CD4-positive, alpha-beta memory T cell (primary cell): ENCODE results near the gene TMPRSS2. TPM values are rescaled to one million over a fixed set of nuclear protein-coding genes. Genes with fewer than 3 reads are reported as not detected.
A peak's percentile ranks its signal among the peaks of the same experiment; 100 is the strongest.

Source experiments
- CTCF ChIA-PET: fragments of 350-600 bp; sonication (Branson Sonifier 250); formaldehyde crosslinking; loops from one replicate; lab custom pipeline; 2021; ENCODE audit warnings: inconsistent platforms; ENCODE audit not compliant: partially characterized antibody; lab: Charles Lee
- POLR2A ChIA-PET: fragments of 350-600 bp; sonication (Branson Sonifier 250); formaldehyde crosslinking; loops from one replicate; lab custom pipeline; 2021; ENCODE audit not compliant: partially characterized antibody; lab: Charles Lee
- DNase-seq, 5 donors: peaks; one replicate each; pipeline versions ENCODE4 v3.0.0 to v3.0.0-alpha.2; 2020 to 2022; ENCODE audit warnings: mixed read lengths in 1 of 5
- H3K27ac ChIP-seq: one replicate; pipeline ENCODE4 v1.7.0; 2013; ENCODE audit warnings: low read depth, low read length
- H3K27me3 ChIP-seq: 2 replicates; pipeline ENCODE4 v1.7.0; 2013; ENCODE audit warnings: mild to moderate bottlenecking, low read length, moderate library complexity; ENCODE audit not compliant: insufficient read depth
- H3K36me3 ChIP-seq: 2 replicates; pipeline ENCODE4 v1.7.0; 2013; ENCODE audit warnings: mild to moderate bottlenecking, low read length, moderate library complexity; ENCODE audit not compliant: insufficient read depth
- H3K4me1 ChIP-seq: 2 replicates; pipeline ENCODE4 v1.7.0; 2013; ENCODE audit warnings: mild to moderate bottlenecking, low read length, moderate library complexity; ENCODE audit not compliant: insufficient read depth
- H3K4me3 ChIP-seq, 2 donors: one replicate each; pipeline ENCODE4 v1.7.0; 2013; ENCODE audit warnings: low read length in 2 of 2, mild to moderate bottlenecking in 1 of 2
- H3K9me3 ChIP-seq, 2 donors: one replicate each; pipeline ENCODE4 v1.7.0; 2013; ENCODE audit warnings: low read length in 2 of 2, control low read depth in 1 of 2; ENCODE audit not compliant: control insufficient read depth in 1 of 2
- H3K27ac Mint-ChIP-seq, 7 donors: one replicate each; pipeline ENCODE4 v1.8.0; 2020 to 2021; ENCODE audit warnings: mixed read lengths in 7 of 7, mild to moderate bottlenecking in 6 of 7, inconsistent platforms in 3 of 7, moderate library complexity in 3 of 7
- H3K27me3 Mint-ChIP-seq, 2 donors: one replicate each; pipeline ENCODE4 v1.8.0; 2020 to 2021; ENCODE audit warnings: mixed read lengths in 2 of 2
- H3K36me3 Mint-ChIP-seq, 2 donors: one replicate each; pipeline ENCODE4 v1.8.0; 2020 to 2021; ENCODE audit warnings: mixed read lengths in 2 of 2, inconsistent platforms in 1 of 2, mild to moderate bottlenecking in 1 of 2
- H3K4me1 Mint-ChIP-seq, 4 donors: one replicate each; pipeline ENCODE4 v1.8.0; 2020 to 2021; ENCODE audit warnings: mixed read lengths in 4 of 4, mild to moderate bottlenecking in 1 of 4
- H3K4me3 Mint-ChIP-seq, 8 donors: one replicate each; pipeline ENCODE4 v1.8.0; 2020 to 2021; ENCODE audit warnings: mixed read lengths in 8 of 8, mild to moderate bottlenecking in 7 of 8, moderate library complexity in 6 of 8, inconsistent platforms in 3 of 8
- H3K9me3 Mint-ChIP-seq, 8 donors: one replicate each; pipeline ENCODE4 v1.8.0; 2020 to 2021; ENCODE audit warnings: mixed read lengths in 8 of 8, mild to moderate bottlenecking in 5 of 8, inconsistent platforms in 3 of 8, moderate library complexity in 1 of 8
- intact Hi-C: fragments of 100-400 bp; cut with micrococcal nuclease; formaldehyde crosslinking; loops from one replicate; pipeline ENCODE4 v1.15.1; 2023
- polyA plus RNA-seq, 2 donors: library from polyadenylated mRNA; unstranded; fragments of 300-500 nt; fragmentation: Illumina TruSeq; gene quantifications; one replicate each; pipeline ENCODE4 v1.2.3, GENCODE V29; 2021
- total RNA-seq, 2 experiments: library from RNA; stranded (reverse); gene quantifications; one replicate each; pipeline ENCODE4 v1.2.3, GENCODE V29; 2021

The TMPRSS2 gene
- total and polyA plus RNA-seq, 4 experiments from 2014 or later = not detected

DNA sequence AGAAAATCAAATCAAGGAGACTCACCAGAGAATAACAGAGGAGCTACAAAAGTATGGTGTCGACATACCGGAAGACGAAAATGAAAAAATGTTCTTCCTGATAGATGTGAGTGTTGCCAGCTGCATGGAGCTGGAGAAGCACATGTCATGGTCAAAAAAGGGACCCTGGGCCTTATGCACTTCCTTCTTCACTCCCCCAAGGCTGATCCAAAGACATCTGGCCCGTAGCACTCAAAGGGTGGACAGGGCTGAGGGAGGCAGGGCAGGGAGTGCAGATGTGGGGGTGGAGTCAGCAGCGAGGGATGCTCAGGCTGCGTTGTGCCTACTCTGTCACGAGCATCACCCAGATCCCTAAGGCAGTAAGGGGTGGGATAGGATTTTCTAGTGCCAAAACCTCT, 62.5 kb downstream of the TMPRSS2 start:
- H3K36me3 Mint-ChIP-seq = peaks cover 79 to 90% of the 10 kb centered on the region in 2 donors
- POLR2A ChIA-PET = no interaction called here
- peak overlapping the region in 1 of 7 donors; percentile 47 for H3K27ac Mint-ChIP-seq
- Histone ChIP-seq H3K9me3 (no peaks in the 10 kb centered on the region), H3K36me3 (peaks cover 69% of the 10 kb centered on the region), H3K4me3 (no peak overlapping the region), H3K27me3 (no peaks in the 10 kb centered on the region), H3K4me1 (no peaks in the 10 kb centered on the region), H3K27ac (no peak overlapping the region)
- no peak for DNase-seq
- no peaks in the 10 kb centered on the region for H3K27me3 Mint-ChIP-seq
- no peaks in the 10 kb centered on the region for H3K9me3 Mint-ChIP-seq
- H3K4me1 Mint-ChIP-seq = no peaks in the 10 kb centered on the region
- H3K4me3 Mint-ChIP-seq = no peak overlapping the region
- intact Hi-C loops = no loop called here
- CTCF ChIA-PET = interaction anchor here (1.1 kb wide), 1 partner anchor 14 kb away, joined by 3 read pairs; no protein-coding TSS in a partner anchor

GRCh38 chr21:41444703-41445464, 63.1 kb downstream of the TMPRSS2 start:
- Histone ChIP-seq H3K4me3 (no peak overlapping the region), H3K36me3 (peaks cover 74% of the 10 kb centered on the region), H3K27me3 (no peaks in the 10 kb centered on the region), H3K9me3 (no peaks in the 10 kb centered on the region), H3K4me1 (no peaks in the 10 kb centered on the region), H3K27ac (no peak overlapping the region)
- intact Hi-C loops = no loop called here
- DNase-seq = no peak
- Mint-ChIP-seq H3K4me1 (no peaks in the 10 kb centered on the region), H3K4me3 (no peak overlapping the region), H3K27me3 (no peaks in the 10 kb centered on the region), H3K27ac (peak overlapping the region in 2 of 7 donors; percentile 22 to 47), H3K36me3 (peaks cover 80 to 91% of the 10 kb centered on the region in 2 donors), H3K9me3 (no peaks in the 10 kb centered on the region)
- ChIA-PET POLR2A (no interaction called here), CTCF (interaction anchor here (1.1 kb wide), 1 partner anchor 13 kb away, joined by 3 read pairs; no protein-coding TSS in a partner anchor)

DNA sequence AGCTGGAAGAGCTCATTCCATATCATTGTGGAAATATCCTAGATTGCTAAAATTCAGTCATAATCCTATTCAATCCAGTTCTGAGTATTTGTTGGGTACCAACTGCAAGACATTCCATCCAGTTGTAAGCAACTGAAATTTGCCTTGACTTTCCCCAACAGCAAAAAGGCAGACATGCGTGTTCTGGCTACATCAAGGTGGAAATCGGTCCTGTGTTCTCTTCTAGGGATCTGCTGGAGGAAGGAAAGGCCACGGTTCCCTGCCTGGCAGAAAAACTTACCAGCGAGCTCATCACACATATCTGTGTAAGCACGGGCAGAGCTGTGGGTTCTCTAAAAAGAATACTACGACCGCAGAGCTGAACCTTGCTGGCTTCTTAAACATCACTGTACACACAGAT, 64.4 kb downstream of the TMPRSS2 start:
- POLR2A ChIA-PET = interaction anchor here (0.7 kb wide), 1 partner anchor 18 kb away, joined by 3 read pairs; the partner anchor contains the start of gene MX1

DNA sequence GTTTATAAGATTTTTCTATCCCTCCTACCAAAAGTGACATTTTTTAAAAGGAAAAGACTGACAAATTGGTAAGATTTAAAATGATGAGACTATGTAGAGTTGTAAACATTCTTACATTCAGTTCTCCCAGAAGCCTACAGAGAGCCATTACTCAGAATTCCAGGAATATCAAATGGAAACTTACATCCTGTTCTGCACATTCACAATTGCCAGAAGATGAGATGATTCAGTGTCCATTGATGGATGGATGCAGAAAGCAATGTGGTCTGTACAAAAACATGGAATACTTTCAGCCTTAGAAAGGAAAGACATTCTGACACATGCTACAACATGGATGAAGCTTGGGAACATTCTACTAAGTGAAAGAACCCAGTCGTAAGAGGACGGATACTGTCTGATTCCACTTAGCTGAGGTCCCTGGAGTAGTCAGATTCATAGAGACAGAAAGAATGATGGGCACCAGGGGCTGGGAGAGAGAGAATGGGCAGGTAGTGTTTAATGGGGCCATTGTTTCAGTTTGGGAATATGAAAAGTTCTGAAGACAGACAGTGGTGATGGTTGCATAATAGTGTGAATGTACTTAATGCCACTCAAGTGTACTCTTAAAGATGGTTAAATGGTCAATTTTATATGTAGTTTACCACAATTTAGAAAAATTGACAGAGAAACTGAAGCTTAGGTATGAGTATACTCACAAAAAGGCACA, 65.3 kb downstream of the TMPRSS2 start:
- Histone ChIP-seq H3K4me3 (no peak overlapping the region), H3K36me3 (peaks cover 92% of the 10 kb centered on the region), H3K4me1 (no peaks in the 10 kb centered on the region), H3K9me3 (no peaks in the 10 kb centered on the region), H3K27ac (no peak overlapping the region), H3K27me3 (no peaks in the 10 kb centered on the region)
- intact Hi-C loops = no loop called here
- Mint-ChIP-seq H3K36me3 (peaks cover 83 to 93% of the 10 kb centered on the region in 2 donors), H3K27ac (peak overlapping the region in 2 of 7 donors; percentile 49 to 65), H3K4me1 (peaks cover 0 to 2% (median 0%) of the 10 kb centered on the region in 4 donors), H3K9me3 (no peaks in the 10 kb centered on the region), H3K27me3 (no peaks in the 10 kb centered on the region), H3K4me3 (no peak overlapping the region)
- ChIA-PET CTCF (no interaction called here), POLR2A (no interaction called here)
- DNase-seq = no peak

More for the DNA sequence above, 64.4 kb downstream of the TMPRSS2 start:
- Histone ChIP-seq H3K36me3 (peaks cover 82% of the 10 kb centered on the region), H3K27me3 (no peaks in the 10 kb centered on the region), H3K9me3 (no peaks in the 10 kb centered on the region), H3K4me3 (no peak overlapping the region), H3K4me1 (no peaks in the 10 kb centered on the region), H3K27ac (no peak overlapping the region)
- Mint-ChIP-seq H3K36me3 (peaks cover 81 to 90% of the 10 kb centered on the region in 2 donors), H3K4me1 (no peaks in the 10 kb centered on the region), H3K9me3 (no peaks in the 10 kb centered on the region), H3K27me3 (no peaks in the 10 kb centered on the region), H3K4me3 (no peak overlapping the region), H3K27ac (peak overlapping the region in 2 of 7 donors; percentile 10 to 11)
- intact Hi-C loops = no loop called here
- CTCF ChIA-PET = interaction anchor here (0.9 kb wide), 1 partner anchor 160 kb away, joined by 4 read pairs; no protein-coding TSS in a partner anchor
- DNase-seq = no peak

DNA sequence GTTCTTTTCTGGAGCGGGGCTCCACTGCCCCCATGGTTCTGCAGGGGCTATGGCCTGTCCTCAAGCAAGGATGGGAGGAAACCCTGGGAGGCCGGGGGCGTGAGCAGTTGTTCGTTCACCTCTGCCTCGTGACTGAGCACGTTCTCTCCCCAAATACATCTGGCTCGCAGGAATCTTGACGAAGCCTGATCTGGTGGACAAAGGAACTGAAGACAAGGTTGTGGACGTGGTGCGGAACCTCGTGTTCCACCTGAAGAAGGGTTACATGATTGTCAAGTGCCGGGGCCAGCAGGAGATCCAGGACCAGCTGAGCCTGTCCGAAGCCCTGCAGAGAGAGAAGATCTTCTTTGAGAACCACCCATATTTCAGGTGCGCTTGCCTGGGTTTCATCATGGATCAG, 66.4 kb downstream of the TMPRSS2 start:
- H3K27ac ChIP-seq = no peak overlapping the region
- POLR2A ChIA-PET = interaction anchor here (1.5 kb wide), 1 partner anchor 11 kb away, joined by 4 read pairs; no protein-coding TSS in a partner anchor

DNA sequence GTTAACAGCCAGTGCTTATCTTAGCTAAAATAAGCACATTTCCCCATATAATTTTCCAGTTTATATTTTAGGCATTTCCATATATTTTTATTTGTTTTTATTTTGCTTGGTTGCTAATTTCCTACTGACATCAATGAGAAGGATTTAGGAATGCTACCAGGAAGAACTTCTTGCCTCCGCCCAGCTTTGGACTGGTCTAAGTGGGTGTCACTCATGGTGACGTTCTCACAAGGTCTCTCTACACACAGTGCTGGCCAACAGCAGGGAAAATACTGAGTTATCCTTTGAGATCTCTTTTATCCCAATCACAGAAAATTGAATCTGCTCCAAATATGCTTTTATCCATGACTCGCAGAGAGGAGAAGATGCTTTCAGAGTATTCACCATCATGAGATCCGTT, 68.7 kb downstream of the TMPRSS2 start:
- H3K27me3 ChIP-seq = no peaks in the 10 kb centered on the region
- Mint-ChIP-seq H3K4me3 (no peak overlapping the region), H3K4me1 (peaks cover 0 to 7% (median 5%) of the 10 kb centered on the region in 4 donors), H3K27me3 (no peaks in the 10 kb centered on the region), H3K36me3 (peaks cover 85 to 94% of the 10 kb centered on the region in 2 donors), H3K9me3 (peaks cover 0 to 9% (median 5%) of the 10 kb centered on the region in 8 donors), H3K27ac (peak overlapping the region in 1 of 7 donors; percentile 43)
- ChIA-PET POLR2A (no interaction called here), CTCF (interaction anchor here (1.0 kb wide), 1 partner anchor 156 kb away, joined by 3 read pairs; no protein-coding TSS in a partner anchor)
- no peak overlapping the region for H3K4me3 ChIP-seq
- intact Hi-C loops = no loop called here
- DNase-seq = no peak
- no peaks in the 10 kb centered on the region for H3K4me1 ChIP-seq
- H3K9me3 ChIP-seq = no peaks in the 10 kb centered on the region
- H3K36me3 ChIP-seq = peaks cover 95% of the 10 kb centered on the region
- H3K27ac ChIP-seq = no peak overlapping the region

More for the DNA sequence above, 66.4 kb downstream of the TMPRSS2 start:
- Mint-ChIP-seq H3K27me3 (no peaks in the 10 kb centered on the region), H3K9me3 (no peaks in the 10 kb centered on the region), H3K27ac (peak overlapping the region in 3 of 7 donors; percentile 14 to 83 (median 26)), H3K4me1 (peaks cover 0 to 2% (median 0%) of the 10 kb centered on the region in 4 donors), H3K36me3 (peaks cover 81 to 93% of the 10 kb centered on the region in 2 donors), H3K4me3 (no peak overlapping the region)
- DNase-seq = no peak
- CTCF ChIA-PET = no interaction called here
- H3K27me3 ChIP-seq = no peaks in the 10 kb centered on the region
- H3K9me3 ChIP-seq = no peaks in the 10 kb centered on the region
- H3K36me3 ChIP-seq = peaks cover 94% of the 10 kb centered on the region
- intact Hi-C loops = no loop called here
- no peak overlapping the region for H3K4me3 ChIP-seq
- H3K4me1 ChIP-seq = no peaks in the 10 kb centered on the region
